Adrenal gland (tissue), 5 donors: ENCODE measurements around the gene VTCN1.

ENCODE experiments used
- POLR2A ChIP-seq, 2 donors: fragments of 450-650 bp; IDR thresholded peaks; one replicate each; pipeline ENCODE4 v1.6.1; 2017; ENCODE audit warnings: antibody characterized with exemption in 2 of 2, mild to moderate bottlenecking in 2 of 2, moderate library complexity in 1 of 2
- TF ChIP-seq, protein P1 (sequence below), 6 experiments: fragments of 450-650 bp in 4 of 6; fragments of 200-600 bp in 2 of 6; sonication (generic) in 1 of 6; IDR thresholded peaks; 1 replicate in 5 of 6; 2 replicates in 1 of 6; pipeline versions ENCODE4 v1.5.1 to v1.8.0; 2016 to 2021; ENCODE audit warnings: antibody characterized with exemption in 6 of 6, mild to moderate bottlenecking in 2 of 6, moderate library complexity in 1 of 6
- donor health status: DM: no; HTN: no; CAD: no.

DNA sequence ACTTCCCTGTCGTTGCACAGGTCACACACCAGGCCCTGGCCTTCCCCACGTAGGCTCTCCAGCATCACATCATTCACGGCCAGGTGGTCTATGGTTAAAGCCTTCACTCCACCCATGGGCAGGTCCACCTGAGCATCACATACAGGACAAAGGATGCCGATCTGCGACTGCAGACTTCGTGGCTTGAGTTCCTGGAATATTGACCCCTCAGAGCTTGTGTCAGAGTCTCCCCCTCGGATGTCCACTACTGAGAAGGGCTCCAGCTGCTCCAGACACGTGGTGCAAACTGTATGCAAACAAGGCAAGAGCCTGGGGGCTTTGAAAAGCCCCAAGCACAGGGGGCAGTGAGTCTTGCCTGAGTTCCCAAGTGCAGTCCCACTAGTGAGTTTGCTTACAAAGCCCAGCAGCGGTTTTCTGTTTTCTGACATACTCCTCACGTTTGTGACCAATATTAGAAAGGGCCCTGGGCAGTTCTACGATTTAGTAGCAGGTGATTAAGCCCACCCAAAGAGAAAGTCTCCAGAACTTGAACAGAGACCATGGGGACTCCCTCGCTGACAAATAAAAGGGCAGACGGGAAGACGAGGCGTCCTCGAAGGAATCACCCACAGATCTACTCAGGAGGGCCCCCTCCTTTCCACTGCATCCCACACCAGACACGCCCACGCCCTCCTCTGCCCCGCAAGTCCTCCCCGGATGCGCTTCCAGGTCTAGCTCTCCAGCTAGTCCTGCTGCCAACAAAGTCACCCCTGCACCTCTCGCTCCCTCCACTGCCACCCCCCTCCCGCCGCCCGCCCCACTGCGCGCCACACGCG is 89.7 kb downstream of the VTCN1 start:
- TF ChIP-seq, protein P1, sequence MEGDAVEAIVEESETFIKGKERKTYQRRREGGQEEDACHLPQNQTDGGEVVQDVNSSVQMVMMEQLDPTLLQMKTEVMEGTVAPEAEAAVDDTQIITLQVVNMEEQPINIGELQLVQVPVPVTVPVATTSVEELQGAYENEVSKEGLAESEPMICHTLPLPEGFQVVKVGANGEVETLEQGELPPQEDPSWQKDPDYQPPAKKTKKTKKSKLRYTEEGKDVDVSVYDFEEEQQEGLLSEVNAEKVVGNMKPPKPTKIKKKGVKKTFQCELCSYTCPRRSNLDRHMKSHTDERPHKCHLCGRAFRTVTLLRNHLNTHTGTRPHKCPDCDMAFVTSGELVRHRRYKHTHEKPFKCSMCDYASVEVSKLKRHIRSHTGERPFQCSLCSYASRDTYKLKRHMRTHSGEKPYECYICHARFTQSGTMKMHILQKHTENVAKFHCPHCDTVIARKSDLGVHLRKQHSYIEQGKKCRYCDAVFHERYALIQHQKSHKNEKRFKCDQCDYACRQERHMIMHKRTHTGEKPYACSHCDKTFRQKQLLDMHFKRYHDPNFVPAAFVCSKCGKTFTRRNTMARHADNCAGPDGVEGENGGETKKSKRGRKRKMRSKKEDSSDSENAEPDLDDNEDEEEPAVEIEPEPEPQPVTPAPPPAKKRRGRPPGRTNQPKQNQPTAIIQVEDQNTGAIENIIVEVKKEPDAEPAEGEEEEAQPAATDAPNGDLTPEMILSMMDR (IDR thresholded peaks at IDR 0.05) = no peak
- TF ChIP-seq POLR2A (IDR thresholded peaks at IDR 0.05) = no peak
